Erythroblast (primary cell): ENCODE data around the gene SLC30A9.

ENCODE experiments used
- GATA1 ChIP-seq: IDR thresholded peaks from 2 replicates; pipeline ENCODE4 v1.6.1; 2011; ENCODE audit warnings: low read depth, mild to moderate bottlenecking, control low read depth, low read length, moderate library complexity
- POLR2A ChIP-seq: IDR thresholded peaks from 2 replicates; pipeline ENCODE4 v1.6.1; 2011; ENCODE audit warnings: mild to moderate bottlenecking, low read length

DNA sequence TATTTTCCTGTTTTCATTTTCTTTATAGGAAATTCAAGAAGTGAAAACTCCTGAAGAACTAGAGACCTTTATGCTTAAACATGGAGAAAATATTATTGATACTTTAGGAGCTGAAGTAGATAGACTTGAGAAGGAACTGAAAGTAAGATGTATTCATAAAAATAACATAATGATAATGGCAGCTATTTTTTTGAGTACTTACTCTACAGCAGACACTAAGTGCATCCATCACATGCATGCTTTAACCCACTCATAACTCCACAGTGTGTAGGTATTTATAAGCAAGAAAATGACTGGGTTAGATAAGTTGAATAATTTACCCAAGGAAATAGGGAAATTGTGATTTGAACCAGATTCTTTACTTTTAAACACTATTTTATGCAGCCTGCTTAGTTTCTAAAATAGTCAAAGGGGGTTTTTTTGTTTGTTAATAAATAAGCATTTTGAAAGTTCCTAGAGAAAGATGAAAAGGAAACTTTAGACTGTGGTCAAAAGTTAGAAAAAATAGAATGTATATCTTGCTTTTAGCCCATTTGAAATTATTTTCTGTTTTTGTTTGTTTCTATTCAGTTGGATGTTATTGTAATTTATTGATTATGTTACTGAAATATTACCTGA is 88.0 kb downstream of the SLC30A9 start:
- no peak for TF ChIP-seq POLR2A
- no peak for TF ChIP-seq GATA1
